ENCODE data around the gene FSCB. TPM values are rescaled to one million over a fixed set of nuclear protein-coding genes. Genes with fewer than 3 reads are reported as not detected.
A peak's percentile ranks its signal among the peaks of the same experiment; 100 is the strongest.
"Not testable (repeated sequence)": the region's sequence is repeated elsewhere in the genome, so short reads cannot be mapped to it uniquely, and the experiment has no call there.

The FSCB gene
- not detected for total RNA-seq
- long read RNA-seq, donor 1, result 0 reads
- long read RNA-seq, donor 2, result 0 reads

GRCh38 chr14:44507183-44507582 is at the start of gene FSCB:
FSCB (minus strand) TSS chr14:44507283; CDS start chr14:44506987, 296 bp downstream.
- intact Hi-C loops (cut with DNase I, micrococcal nuclease), result no loop called here

GRCh38 chr14:44531658-44532057 is 24.6 kb upstream of the FSCB start:
- no peak for ATAC-seq
- DNase-seq, result no peak
- TF ChIP-seq CTCF (IDR thresholded peaks at IDR 0.05), result no peak
- Histone ChIP-seq H3K9me3 (no peaks in the 10 kb centered on the region), H3K4me3 (no peak overlapping the region), H3K36me3 (ENCODE audit: low read depth) (no peaks in the 10 kb centered on the region), H3K4me1 (ENCODE audit: low read depth) (no peaks in the 10 kb centered on the region)
- intact Hi-C loops (cut with DNase I, micrococcal nuclease), result no loop called here

More at GRCh38 chr14:44507183-44507582, at the start of gene FSCB:
- Histone ChIP-seq H3K9me3 (no peaks in the 10 kb centered on the region), H3K4me3 (no peak within 1 kb of the TSS), H3K4me1 (ENCODE audit: low read depth) (no peaks in the 10 kb centered on the region), H3K36me3 (ENCODE audit: low read depth) (no peaks in the 10 kb centered on the region)
- ATAC-seq (no peak), DNase-seq (no peak)
- no peak for TF ChIP-seq CTCF (IDR thresholded peaks at IDR 0.05)

- no peak for DNase-seq
- Histone ChIP-seq H3K36me3 (ENCODE audit: low read depth) (no peaks in the 10 kb centered on the region), H3K4me1 (ENCODE audit: low read depth) (no peaks in the 10 kb centered on the region), H3K4me3 (no peak overlapping the region), H3K9me3 (no peaks in the 10 kb centered on the region)
- no peak for TF ChIP-seq CTCF (IDR thresholded peaks at IDR 0.05)
- intact Hi-C loops (cut with DNase I, micrococcal nuclease), result no loop called here
- ATAC-seq, result no peak
Measured at GRCh38 chr14:44530475-44530874, 23.4 kb upstream of the FSCB start.

- no peaks in the 10 kb centered on the region for H3K9me3 ChIP-seq
- no peaks in the 10 kb centered on the region for H3K4me1 ChIP-seq (ENCODE audit: low read depth)
- intact Hi-C loops (cut with DNase I, micrococcal nuclease), result no loop called here
- H3K36me3 ChIP-seq (ENCODE audit: low read depth), result no peaks in the 10 kb centered on the region
- no peak for DNase-seq
- TF ChIP-seq CTCF (IDR thresholded peaks at IDR 0.05), result no peak
- H3K4me3 ChIP-seq, result no peak overlapping the region
- ATAC-seq, result no peak
Measured at GRCh38 chr14:44529026-44529425, 21.9 kb upstream of the FSCB start.

- intact Hi-C loops (cut with DNase I, micrococcal nuclease), result no loop called here
- H3K4me3 ChIP-seq, result no peak overlapping the region
- TF ChIP-seq CTCF (IDR thresholded peaks at IDR 0.05), result no peak
- ATAC-seq (no peak), DNase-seq (no peak)
- no peaks in the 10 kb centered on the region for H3K9me3 ChIP-seq
- H3K4me1 ChIP-seq (ENCODE audit: low read depth), result no peaks in the 10 kb centered on the region
- H3K36me3 ChIP-seq (ENCODE audit: low read depth), result no peaks in the 10 kb centered on the region
Measured at GRCh38 chr14:44528180-44528579, 21.1 kb upstream of the FSCB start.

GRCh38 chr14:44525237-44525636 is 18.2 kb upstream of the FSCB start:
- no peak overlapping the region for H3K4me3 ChIP-seq
- H3K9me3 ChIP-seq, result no peaks in the 10 kb centered on the region
- H3K36me3 ChIP-seq (ENCODE audit: low read depth), result no peaks in the 10 kb centered on the region
- no peaks in the 10 kb centered on the region for H3K4me1 ChIP-seq (ENCODE audit: low read depth)
- no peak for ATAC-seq
- no peak for DNase-seq
- intact Hi-C loops (cut with DNase I, micrococcal nuclease), result no loop called here
- TF ChIP-seq CTCF (IDR thresholded peaks at IDR 0.05), result no peak

- H3K4me1 ChIP-seq (ENCODE audit: low read depth); intact Hi-C loops (cut with DNase I, micrococcal nuclease); H3K4me3 ChIP-seq; H3K36me3 ChIP-seq (ENCODE audit: low read depth); ATAC-seq; H3K9me3 ChIP-seq: not testable (repeated sequence)
- peak; percentile 7 to 33 (median 23) for DNase-seq
Measured at GRCh38 chr14:44515668-44516067, 8.6 kb upstream of the FSCB start.

Measured in mucosa of descending colon (tissue), 3 donors.